ENCODE measurements around the gene TEX13B. TPM values are rescaled to one million over a fixed set of nuclear protein-coding genes. Genes with fewer than 3 reads are reported as not detected.
"Not testable (repeated sequence)": the region's sequence is repeated elsewhere in the genome, so short reads cannot be mapped to it uniquely, and the experiment has no call there.

Gene TEX13B
- total RNA-seq, 2 donors from 2014 or later: not detected

DNA sequence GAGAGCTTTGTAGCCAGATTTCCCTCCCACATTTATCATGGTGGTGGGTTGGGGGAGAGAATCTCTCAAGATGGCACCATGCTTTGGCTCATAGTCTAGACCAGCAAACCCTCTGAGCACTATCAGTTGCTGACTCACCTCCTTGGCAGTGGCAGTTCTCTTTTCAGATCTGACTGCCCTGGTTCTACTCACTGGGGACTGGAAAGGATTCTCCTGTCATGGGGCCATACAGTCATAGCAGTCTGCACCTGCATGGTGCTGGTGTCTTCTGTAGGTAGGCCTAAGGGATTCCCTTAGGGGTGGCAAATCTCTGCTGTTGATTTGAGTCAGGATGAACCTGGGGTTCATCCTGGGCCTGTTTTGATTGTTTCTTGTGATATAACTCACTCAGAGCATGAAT lies 2.6 kb downstream of the TEX13B start:
- Mint-ChIP-seq H3K4me1 (no peaks in the 10 kb centered on the region), H3K27ac (no peak overlapping the region), H3K9me3 (no peaks in the 10 kb centered on the region), H3K4me3 (no peak overlapping the region), H3K27me3 (no peaks in the 10 kb centered on the region), H3K36me3 (ENCODE audit: low read depth) (no peaks in the 10 kb centered on the region)
- ATAC-seq (replicated peaks): peak; percentile 66

DNA sequence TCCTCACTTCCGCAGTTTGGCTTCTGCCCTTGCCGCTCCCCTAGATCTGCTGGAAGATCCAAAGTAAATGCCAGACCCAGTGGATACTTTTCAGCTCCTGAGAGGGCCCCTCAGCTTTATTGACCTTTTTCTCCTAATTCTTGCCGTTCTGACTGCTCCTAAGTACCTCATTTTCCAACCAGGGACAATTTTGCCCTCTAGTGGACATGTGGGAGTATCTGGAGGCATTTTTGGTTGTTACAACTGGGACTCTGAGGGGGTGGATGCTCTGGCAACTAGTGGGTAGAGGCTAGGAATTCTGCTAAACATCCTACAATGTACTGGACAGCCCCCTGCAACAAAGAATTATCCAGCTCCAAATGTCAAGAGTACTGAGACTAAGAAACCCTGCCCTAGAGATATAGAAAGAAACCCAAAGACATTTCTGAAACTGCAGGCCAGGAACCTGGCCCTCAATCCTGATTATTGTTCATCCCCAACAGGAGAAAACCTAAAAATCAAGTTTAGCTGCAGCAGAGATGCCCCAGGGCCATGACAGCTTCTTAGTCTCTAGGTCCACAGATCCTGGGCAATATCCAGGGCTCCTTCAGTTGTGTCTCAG lies 3.4 kb downstream of the TEX13B start:
- no peak for ATAC-seq (replicated peaks)
- Mint-ChIP-seq H3K36me3 (ENCODE audit: low read depth) (no peaks in the 10 kb centered on the region), H3K27ac (no peak overlapping the region)

DNA sequence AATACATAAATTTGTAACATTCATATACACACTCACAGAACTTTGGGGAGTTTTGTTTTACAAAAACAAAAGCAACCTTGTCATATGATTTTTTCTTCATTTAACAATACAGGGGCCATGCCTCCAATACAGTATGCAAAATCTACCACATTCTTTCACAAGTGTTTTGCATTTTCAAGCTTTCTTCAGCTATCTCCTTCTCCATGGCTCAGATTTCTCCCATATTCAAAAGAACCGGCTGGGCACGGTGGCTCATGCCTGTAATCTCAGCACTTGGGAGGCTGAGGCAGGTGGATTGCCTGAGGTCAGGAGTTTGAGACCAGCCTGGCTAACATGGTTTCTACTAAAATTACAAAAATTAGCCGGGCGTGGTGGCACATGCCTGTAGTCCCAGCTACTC lies 4.1 kb downstream of the TEX13B start:
- Mint-ChIP-seq H3K4me3 (no peak overlapping the region), H3K27ac (no peak overlapping the region), H3K27me3 (no peaks in the 10 kb centered on the region), H3K9me3 (no peaks in the 10 kb centered on the region), H3K4me1 (no peaks in the 10 kb centered on the region), H3K36me3 (ENCODE audit: low read depth) (no peaks in the 10 kb centered on the region)
- no peak for ATAC-seq (replicated peaks)

More for the DNA sequence above, 3.4 kb downstream of the TEX13B start:
- Mint-ChIP-seq H3K9me3 (no peaks in the 10 kb centered on the region), H3K27me3 (no peaks in the 10 kb centered on the region), H3K4me3 (no peak overlapping the region), H3K4me1 (no peaks in the 10 kb centered on the region)

GRCh38 chrX:107971636-107972035 lies 10.5 kb downstream of the TEX13B start:
- ATAC-seq (replicated peaks): no peak
- H3K27ac Mint-ChIP-seq: no peak overlapping the region
- H3K9me3 Mint-ChIP-seq: no peaks in the 10 kb centered on the region
- no peaks in the 10 kb centered on the region for H3K4me1 Mint-ChIP-seq
- H3K36me3 Mint-ChIP-seq (ENCODE audit: low read depth): no peaks in the 10 kb centered on the region
- H3K27me3 Mint-ChIP-seq: no peaks in the 10 kb centered on the region
- no peak overlapping the region for H3K4me3 Mint-ChIP-seq

- no peaks in the 10 kb centered on the region for H3K4me1 Mint-ChIP-seq
- no peak overlapping the region for H3K4me3 Mint-ChIP-seq
- H3K27ac Mint-ChIP-seq: no peak overlapping the region
- H3K9me3 Mint-ChIP-seq: no peaks in the 10 kb centered on the region
- no peaks in the 10 kb centered on the region for H3K36me3 Mint-ChIP-seq (ENCODE audit: low read depth)
- no peak for ATAC-seq (replicated peaks)
- no peaks in the 10 kb centered on the region for H3K27me3 Mint-ChIP-seq
Observed at GRCh38 chrX:107970073-107970472, 12.1 kb downstream of the TEX13B start.

DNA sequence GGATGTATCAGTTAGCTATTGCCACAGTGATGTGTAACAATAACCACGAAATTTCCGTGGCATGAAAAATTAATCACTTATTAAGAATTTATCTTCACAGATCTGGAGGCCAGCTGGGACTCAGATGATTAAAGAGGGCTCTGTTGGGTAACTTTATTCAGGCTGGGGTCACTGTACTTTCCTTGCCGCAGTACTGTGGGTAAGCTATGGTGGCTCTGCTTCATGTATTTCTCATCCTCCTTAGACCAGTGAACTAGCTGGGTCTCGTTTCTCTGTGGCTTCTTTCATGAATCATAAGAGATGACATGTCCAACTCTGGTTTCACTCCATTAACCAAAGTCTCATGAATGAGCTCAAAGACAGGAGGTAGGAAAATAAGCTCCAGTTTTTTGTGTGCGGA lies 13.5 kb downstream of the TEX13B start:
- H3K27me3 Mint-ChIP-seq: peaks cover 7% of the 10 kb centered on the region
- H3K36me3 Mint-ChIP-seq (ENCODE audit: low read depth): no peaks in the 10 kb centered on the region
- no peak overlapping the region for H3K4me3 Mint-ChIP-seq
- no peak for ATAC-seq (replicated peaks)
- no peak overlapping the region for H3K27ac Mint-ChIP-seq
- H3K9me3 Mint-ChIP-seq: no peaks in the 10 kb centered on the region
- H3K4me1 Mint-ChIP-seq: no peaks in the 10 kb centered on the region

GRCh38 chrX:107955337-107955736 lies 26.8 kb downstream of the TEX13B start:
- H3K4me1 Mint-ChIP-seq; H3K4me3 Mint-ChIP-seq; H3K9me3 Mint-ChIP-seq; ATAC-seq (replicated peaks); H3K27me3 Mint-ChIP-seq; H3K27ac Mint-ChIP-seq; H3K36me3 Mint-ChIP-seq (ENCODE audit: low read depth): not testable (repeated sequence)

DNA sequence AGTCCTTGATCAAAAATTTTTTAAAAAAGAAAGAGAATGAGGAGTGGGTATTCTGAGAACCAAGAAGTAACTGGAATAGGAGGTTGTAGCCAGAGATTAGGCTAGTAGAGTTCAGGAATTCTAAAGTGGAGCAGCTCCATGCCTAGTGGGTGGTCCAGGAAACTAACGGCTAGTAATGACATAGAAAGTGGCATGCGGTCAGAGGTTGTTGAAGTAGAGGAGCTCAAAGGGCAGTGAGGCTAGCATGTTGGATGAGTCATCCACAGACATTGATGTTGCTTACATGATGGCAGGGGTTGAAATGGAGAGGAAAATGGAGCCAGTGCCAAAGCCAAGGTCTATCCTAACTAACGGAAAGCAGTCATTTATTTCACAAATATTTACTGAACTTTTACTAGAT lies 42.1 kb downstream of the TEX13B start:
- Mint-ChIP-seq H3K27ac (no peak overlapping the region), H3K4me3 (no peak overlapping the region), H3K27me3 (peaks cover 8% of the 10 kb centered on the region), H3K4me1 (no peaks in the 10 kb centered on the region), H3K9me3 (no peaks in the 10 kb centered on the region), H3K36me3 (ENCODE audit: low read depth) (no peaks in the 10 kb centered on the region)
- no peak for ATAC-seq (replicated peaks)

- Mint-ChIP-seq H3K27ac (no peak overlapping the region), H3K4me1 (no peaks in the 10 kb centered on the region), H3K27me3 (peaks cover 8% of the 10 kb centered on the region), H3K36me3 (ENCODE audit: low read depth) (no peaks in the 10 kb centered on the region), H3K9me3 (no peaks in the 10 kb centered on the region), H3K4me3 (no peak overlapping the region)
- ATAC-seq (replicated peaks): no peak
Observed at GRCh38 chrX:107936434-107936730, 45.8 kb downstream of the TEX13B start.

GRCh38 chrX:107935664-107936433 lies 46.3 kb downstream of the TEX13B start:
- Mint-ChIP-seq H3K9me3 (no peaks in the 10 kb centered on the region), H3K4me3 (no peak overlapping the region), H3K36me3 (ENCODE audit: low read depth) (no peaks in the 10 kb centered on the region), H3K4me1 (no peaks in the 10 kb centered on the region), H3K27me3 (peaks cover 8% of the 10 kb centered on the region), H3K27ac (no peak overlapping the region)
- ATAC-seq (replicated peaks): no peak

DNA sequence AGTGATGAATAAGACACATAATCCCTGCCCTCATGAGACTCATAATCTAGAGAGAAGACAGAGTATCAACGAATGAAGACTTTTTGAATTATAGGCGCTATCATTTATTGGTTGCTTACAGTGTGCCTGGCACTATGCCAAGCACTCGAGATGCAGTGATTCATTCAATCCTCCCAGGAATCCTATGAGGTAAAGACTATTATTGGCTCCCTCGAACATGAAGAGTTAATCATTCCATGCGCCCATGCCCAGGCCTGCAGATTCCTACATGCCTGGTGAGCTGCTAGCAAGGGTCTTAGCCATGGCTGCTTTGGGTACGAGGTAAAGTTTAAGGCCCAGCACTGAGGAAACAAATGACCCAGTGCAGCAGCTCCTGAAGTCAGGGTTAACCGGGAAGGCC lies 47.0 kb downstream of the TEX13B start:
- no peak for ATAC-seq (replicated peaks)
- H3K9me3 Mint-ChIP-seq: no peaks in the 10 kb centered on the region
- no peak overlapping the region for H3K27ac Mint-ChIP-seq
- peaks cover 8% of the 10 kb centered on the region for H3K27me3 Mint-ChIP-seq
- H3K4me1 Mint-ChIP-seq: no peaks in the 10 kb centered on the region
- no peak overlapping the region for H3K4me3 Mint-ChIP-seq
- no peaks in the 10 kb centered on the region for H3K36me3 Mint-ChIP-seq (ENCODE audit: low read depth)

GRCh38 chrX:107934262-107934661 lies 47.9 kb downstream of the TEX13B start:
- H3K27ac Mint-ChIP-seq: no peak overlapping the region
- H3K4me1 Mint-ChIP-seq: no peaks in the 10 kb centered on the region
- H3K9me3 Mint-ChIP-seq: no peaks in the 10 kb centered on the region
- H3K4me3 Mint-ChIP-seq: no peak overlapping the region
- peaks cover 6% of the 10 kb centered on the region for H3K36me3 Mint-ChIP-seq (ENCODE audit: low read depth)
- peaks cover 4% of the 10 kb centered on the region for H3K27me3 Mint-ChIP-seq
- no peak for ATAC-seq (replicated peaks)

Other genes starting within 250 kb of the TEX13B start
- 100 to 1,000 TPM in 1 of 2 donors, 10 to 100 TPM in 1; 49.9 to 199 TPM for gene TSC22D3, start 206.6 kb downstream of the TEX13B start, total RNA-seq
- not detected for gene NCBP2L, start 204.6 kb downstream of the TEX13B start, total RNA-seq
- gene MID2, start 156.5 kb downstream of the TEX13B start, total RNA-seq: 1 to 10 TPM; 4.2 to 7.1 TPM
- 1 to 10 TPM in 1 of 2 donors, under 1 TPM in 1; 0.71 to 1.4 TPM for gene VSIG1, start 62.7 kb upstream of the TEX13B start, total RNA-seq
- 10 to 100 TPM; 39.3 to 43.4 TPM for gene PSMD10, start 109.2 kb upstream of the TEX13B start, total RNA-seq
- 10 to 100 TPM in 1 of 2 donors, 1 to 10 TPM in 1; 9.0 to 11.8 TPM for gene ATG4A, start 109.4 kb upstream of the TEX13B start, total RNA-seq